Neuron (in vitro differentiated cells): Measurements from ENCODE around the gene GRIK5.

Experiments
- H2AFZ ChIP-seq: one replicate; pipeline ENCODE4 v1.6.1; 2013; ENCODE audit warnings: low read depth, mild to moderate bottlenecking, inconsistent platforms, low read length, moderate library complexity
- H3K27me3 ChIP-seq: one replicate; pipeline ENCODE4 v1.6.1; 2013; ENCODE audit warnings: low read length; ENCODE audit not compliant: insufficient read depth
- H3K36me3 ChIP-seq: one replicate; pipeline ENCODE4 v1.6.1; 2013; ENCODE audit warnings: low read length; ENCODE audit not compliant: insufficient read depth
- H3K4me1 ChIP-seq: one replicate; pipeline ENCODE4 v1.6.1; 2013; ENCODE audit warnings: low read length; ENCODE audit not compliant: insufficient read depth
- H3K4me3 ChIP-seq: 2 replicates; pipeline ENCODE4 v1.5.1; 2013; ENCODE audit warnings: mild to moderate bottlenecking, low read length, moderate library complexity
- H3K9me3 ChIP-seq: one replicate; pipeline ENCODE4 v1.6.1; 2013; ENCODE audit warnings: low read length

GRIK5 gene

DNA sequence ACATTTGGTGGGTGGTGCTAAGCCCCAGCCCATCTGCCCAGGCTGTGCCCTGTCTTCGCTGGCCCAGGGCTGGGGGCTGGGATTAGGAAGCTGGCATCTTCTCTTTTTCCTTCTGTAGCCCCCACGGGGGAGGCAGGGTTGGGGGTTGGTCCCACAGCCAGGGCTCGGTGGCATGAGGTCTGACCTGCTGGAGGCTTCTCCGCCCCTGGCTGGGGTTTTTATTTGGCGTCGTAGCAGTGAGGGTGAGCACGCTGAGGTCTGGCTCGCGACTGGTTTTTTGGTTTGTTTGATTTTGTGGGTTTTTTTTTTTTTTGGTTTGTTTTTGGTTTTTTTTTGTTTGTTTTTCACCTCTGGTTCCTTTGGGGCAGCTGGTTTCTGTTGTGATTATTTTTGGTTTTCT, 20.7 kb upstream of the GRIK5 start:
- peaks cover 8% of the 10 kb centered on the region for H3K4me1 ChIP-seq
- no peaks in the 10 kb centered on the region for H3K36me3 ChIP-seq
- H3K27me3 ChIP-seq: no peaks in the 10 kb centered on the region
- no peak overlapping the region for H2AFZ ChIP-seq
- H3K9me3 ChIP-seq: no peaks in the 10 kb centered on the region
- H3K4me3 ChIP-seq: no peak overlapping the region

GRCh38 chr19:42089772-42090171, 19.8 kb upstream of the GRIK5 start:
- no peak overlapping the region for H2AFZ ChIP-seq
- H3K9me3 ChIP-seq: no peaks in the 10 kb centered on the region
- H3K36me3 ChIP-seq: no peaks in the 10 kb centered on the region
- H3K27me3 ChIP-seq: no peaks in the 10 kb centered on the region
- H3K4me3 ChIP-seq: no peak overlapping the region
- peaks cover 8% of the 10 kb centered on the region for H3K4me1 ChIP-seq

DNA sequence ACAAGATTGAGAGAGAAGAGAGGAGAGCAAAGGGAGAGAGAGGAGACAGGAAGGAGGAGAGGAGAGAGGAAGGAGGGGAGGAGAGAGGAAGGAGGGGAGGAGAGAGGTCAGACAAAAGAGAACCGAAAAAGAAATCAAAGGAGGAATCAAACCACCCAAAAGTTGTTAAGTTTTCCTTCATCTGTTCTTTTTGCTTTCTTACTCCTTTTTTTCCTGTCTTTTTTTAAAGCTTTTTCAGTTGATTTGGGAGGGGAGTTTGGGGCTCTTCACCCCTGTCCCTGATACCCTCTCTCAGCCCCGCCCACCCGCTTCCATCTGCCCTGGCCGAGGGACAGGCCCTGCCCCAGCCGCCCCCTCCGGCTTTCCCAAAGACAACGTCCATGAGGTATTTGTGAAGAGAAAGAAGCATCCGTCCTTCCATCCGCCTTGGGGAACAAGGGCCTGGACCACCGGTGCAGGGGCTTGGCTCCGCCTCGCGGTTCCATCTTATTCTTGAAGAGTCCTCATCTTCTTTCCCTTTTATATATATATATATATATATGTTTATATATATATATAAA, 19.3 kb upstream of the GRIK5 start:
- H2AFZ ChIP-seq: no peak overlapping the region
- no peaks in the 10 kb centered on the region for H3K36me3 ChIP-seq
- peaks cover 8% of the 10 kb centered on the region for H3K4me1 ChIP-seq
- H3K27me3 ChIP-seq: no peaks in the 10 kb centered on the region
- no peak overlapping the region for H3K4me3 ChIP-seq
- no peaks in the 10 kb centered on the region for H3K9me3 ChIP-seq

GRCh38 chr19:42088471-42089190, 18.6 kb upstream of the GRIK5 start:
- Histone ChIP-seq H2AFZ (no peak overlapping the region), H3K36me3 (no peaks in the 10 kb centered on the region), H3K27me3 (no peaks in the 10 kb centered on the region), H3K9me3 (no peaks in the 10 kb centered on the region), H3K4me3 (no peak overlapping the region), H3K4me1 (peaks cover 3% of the 10 kb centered on the region)

DNA sequence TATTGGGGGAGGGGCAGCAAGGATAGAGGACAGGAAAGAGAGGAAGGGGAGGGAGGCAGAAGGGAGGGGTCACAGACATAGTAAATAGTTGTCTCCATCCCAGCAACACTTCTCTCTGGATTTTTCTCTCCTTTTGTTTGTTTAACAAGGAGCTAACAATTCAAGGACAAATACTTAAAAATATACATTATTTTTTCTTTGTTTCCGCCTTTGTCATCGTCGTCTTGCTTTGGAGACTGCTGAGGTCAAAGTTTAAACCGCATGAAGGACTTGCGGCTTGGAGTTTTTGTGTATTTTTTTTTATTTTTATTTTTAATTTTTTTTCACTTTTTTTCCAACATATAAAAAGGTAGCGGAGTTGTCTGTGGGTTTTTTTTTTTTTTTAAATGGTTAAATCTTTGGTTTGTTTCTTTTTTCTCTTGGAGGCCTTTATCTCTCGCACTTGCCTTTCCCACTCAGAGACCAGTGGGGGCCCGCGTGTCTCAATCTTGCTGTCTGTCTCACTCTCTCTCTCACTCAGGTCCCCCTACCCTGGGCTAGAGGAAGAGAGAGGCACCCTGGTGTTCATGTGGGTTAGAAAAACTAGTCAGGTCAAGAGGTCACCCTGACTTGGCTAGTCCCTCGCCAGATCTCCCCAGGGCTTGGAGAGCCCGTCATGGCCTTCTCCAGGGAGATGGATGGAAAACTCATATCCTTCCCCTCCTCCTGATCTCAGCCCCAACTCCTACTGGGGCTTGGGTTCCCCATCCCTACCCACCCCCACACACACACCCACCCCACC, 17.0 kb upstream of the GRIK5 start:
- Histone ChIP-seq H2AFZ (no peak overlapping the region), H3K4me1 (peaks cover 3% of the 10 kb centered on the region), H3K27me3 (no peaks in the 10 kb centered on the region), H3K4me3 (no peak overlapping the region), H3K9me3 (no peaks in the 10 kb centered on the region), H3K36me3 (no peaks in the 10 kb centered on the region)

- Histone ChIP-seq H3K4me3 (no peak overlapping the region), H3K4me1 (peaks cover 3% of the 10 kb centered on the region), H3K36me3 (peaks cover 3% of the 10 kb centered on the region), H2AFZ (no peak overlapping the region), H3K27me3 (no peaks in the 10 kb centered on the region), H3K9me3 (no peaks in the 10 kb centered on the region)
These were observed 16.3 kb upstream of the GRIK5 start for GRCh38 chr19:42086188-42086736.

DNA sequence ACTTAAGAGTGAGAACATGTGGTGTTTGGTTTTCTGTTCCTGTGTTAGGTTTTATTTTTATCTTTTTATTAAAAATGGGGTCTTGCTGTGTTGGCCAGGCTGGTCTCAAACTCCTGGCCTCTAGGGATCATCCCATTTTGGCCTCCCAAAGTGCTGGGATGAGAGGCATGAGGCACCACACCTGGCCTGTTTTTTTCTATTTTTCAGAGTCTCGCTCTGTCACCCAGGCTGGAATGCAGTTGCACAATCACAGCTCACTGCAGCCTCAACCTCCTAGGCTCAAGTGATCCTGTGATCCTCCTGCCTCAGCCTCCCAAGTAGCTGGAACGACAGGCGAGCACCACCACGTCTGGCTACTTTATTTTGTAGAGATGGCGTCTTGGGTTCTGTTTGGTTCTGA, 13.5 kb upstream of the GRIK5 start:
- Histone ChIP-seq H3K9me3 (no peaks in the 10 kb centered on the region), H3K4me3 (no peak overlapping the region), H3K4me1 (peaks cover 3% of the 10 kb centered on the region), H3K27me3 (no peaks in the 10 kb centered on the region), H2AFZ (no peak overlapping the region), H3K36me3 (peaks cover 30% of the 10 kb centered on the region)

DNA sequence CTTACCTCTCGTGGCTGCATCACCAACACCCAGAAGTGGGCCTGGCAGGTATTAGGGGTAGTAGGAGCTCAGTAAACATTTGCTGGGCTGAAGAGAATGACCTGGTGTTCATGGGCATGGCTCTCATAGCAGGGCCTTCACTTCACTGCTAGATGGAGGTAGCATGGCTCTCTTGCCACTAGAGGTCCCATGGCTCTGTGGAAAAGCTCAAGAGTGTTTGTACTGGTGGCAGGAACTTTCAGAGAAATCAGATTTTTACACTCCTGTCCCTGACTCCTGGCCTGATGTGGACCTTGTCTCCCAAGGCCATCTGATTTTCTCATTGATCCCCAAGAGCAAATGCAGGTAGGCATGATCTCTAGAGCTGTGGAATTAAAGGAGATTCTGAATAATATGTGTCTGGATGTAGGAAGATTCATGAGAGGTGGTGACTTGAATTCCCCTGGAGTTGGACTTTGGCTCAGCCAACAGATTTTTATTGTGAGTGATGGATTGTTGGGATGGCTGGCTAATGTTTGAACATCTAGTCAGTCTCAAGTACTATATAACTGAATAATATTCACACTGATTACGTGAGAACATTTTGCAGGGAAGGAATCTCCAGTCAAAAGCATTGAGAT, 11.7 kb upstream of the GRIK5 start:
- no peaks in the 10 kb centered on the region for H3K27me3 ChIP-seq
- H3K36me3 ChIP-seq: peaks cover 38% of the 10 kb centered on the region
- no peaks in the 10 kb centered on the region for H3K9me3 ChIP-seq
- no peak overlapping the region for H3K4me3 ChIP-seq
- H3K4me1 ChIP-seq: peaks cover 15% of the 10 kb centered on the region
- H2AFZ ChIP-seq: no peak overlapping the region

- Histone ChIP-seq H3K27me3 (no peaks in the 10 kb centered on the region), H3K36me3 (peaks cover 38% of the 10 kb centered on the region), H2AFZ (no peak overlapping the region)
These were observed 10.9 kb upstream of the GRIK5 start for GRCh38 chr19:42080764-42081375.

DNA sequence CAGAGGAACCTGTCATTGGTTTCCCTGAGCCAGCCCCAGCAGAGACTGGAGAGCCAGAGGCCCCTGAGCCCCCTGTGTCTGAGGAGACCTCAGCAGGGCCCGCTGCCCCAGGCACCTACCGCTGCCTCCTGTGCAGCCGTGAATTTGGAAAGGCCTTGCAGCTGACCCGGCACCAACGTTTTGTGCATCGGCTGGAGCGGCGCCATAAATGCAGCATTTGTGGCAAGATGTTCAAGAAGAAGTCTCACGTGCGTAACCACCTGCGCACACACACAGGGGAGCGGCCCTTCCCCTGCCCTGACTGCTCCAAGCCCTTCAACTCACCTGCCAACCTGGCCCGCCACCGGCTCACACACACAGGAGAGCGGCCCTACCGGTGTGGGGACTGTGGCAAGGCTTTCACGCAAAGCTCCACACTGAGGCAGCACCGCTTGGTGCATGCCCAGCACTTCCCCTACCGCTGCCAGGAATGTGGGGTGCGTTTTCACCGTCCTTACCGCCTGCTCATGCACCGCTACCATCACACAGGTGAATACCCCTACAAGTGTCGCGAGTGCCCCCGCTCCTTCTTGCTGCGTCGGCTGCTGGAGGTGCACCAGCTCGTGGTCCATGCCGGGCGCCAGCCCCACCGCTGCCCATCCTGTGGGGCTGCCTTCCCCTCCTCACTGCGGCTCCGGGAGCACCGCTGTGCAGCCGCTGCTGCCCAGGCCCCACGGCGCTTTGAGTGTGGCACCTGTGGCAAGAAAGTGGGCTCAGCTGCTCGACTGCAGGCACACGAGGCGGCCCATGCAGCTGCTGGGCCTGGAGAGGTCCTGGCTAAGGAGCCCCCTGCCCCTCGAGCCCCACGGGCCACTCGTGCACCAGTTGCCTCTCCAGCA, 10.1 kb upstream of the GRIK5 start:
- Histone ChIP-seq H3K27me3 (no peaks in the 10 kb centered on the region), H2AFZ (no peak overlapping the region), H3K4me3 (no peak overlapping the region), H3K9me3 (no peaks in the 10 kb centered on the region), H3K36me3 (peaks cover 38% of the 10 kb centered on the region), H3K4me1 (peaks cover 19% of the 10 kb centered on the region)

More at GRCh38 chr19:42080764-42081375, 10.9 kb upstream of the GRIK5 start:
- peaks cover 15% of the 10 kb centered on the region for H3K4me1 ChIP-seq
- H3K9me3 ChIP-seq: no peaks in the 10 kb centered on the region
- H3K4me3 ChIP-seq: no peak overlapping the region

- Histone ChIP-seq H3K4me1 (peaks cover 23% of the 10 kb centered on the region), H3K4me3 (no peak overlapping the region), H3K9me3 (no peaks in the 10 kb centered on the region), H3K36me3 (peaks cover 38% of the 10 kb centered on the region), H3K27me3 (no peaks in the 10 kb centered on the region), H2AFZ (no peak overlapping the region)
These were observed 9.3 kb upstream of the GRIK5 start for GRCh38 chr19:42079276-42079669.
